Activated CD4-positive, alpha-beta T cell treated with anti-CD3 and anti-CD28 coated beads, Interleukin-2, amount 10 ng/mL, durations not matched to agents 24 days and 14 days (primary cell): ENCODE results near the gene TMEM235. TPM values are rescaled to one million over a fixed set of nuclear protein-coding genes. Genes with fewer than 3 reads are reported as not detected.
A peak's percentile ranks its signal among the peaks of the same experiment; 100 is the strongest.

Experiments
- DNase-seq: peaks from one replicate; pipeline ENCODE4 v3.0.0; 2022
- H3K27ac Mint-ChIP-seq: one replicate; pipeline ENCODE4 v1.8.0; 2022; ENCODE audit warnings: mild to moderate bottlenecking, mixed read lengths
- H3K27me3 Mint-ChIP-seq: one replicate; pipeline ENCODE4 v1.8.0; 2022; ENCODE audit warnings: mixed read lengths
- H3K36me3 Mint-ChIP-seq: one replicate; pipeline ENCODE4 v1.8.0; 2022; ENCODE audit warnings: low read depth, mild to moderate bottlenecking, mixed read lengths
- H3K4me1 Mint-ChIP-seq: one replicate; pipeline ENCODE4 v1.8.0; 2021; ENCODE audit warnings: mixed read lengths
- H3K4me3 Mint-ChIP-seq: one replicate; pipeline ENCODE4 v1.8.0; 2022; ENCODE audit warnings: mild to moderate bottlenecking, moderate library complexity, mixed read lengths
- H3K9me3 Mint-ChIP-seq: one replicate; pipeline ENCODE4 v1.8.0; 2021; ENCODE audit warnings: mixed read lengths
- intact Hi-C: fragments of 100-400 bp; cut with micrococcal nuclease; formaldehyde crosslinking; loops from one replicate; pipeline ENCODE4 v1.15.1; 2023
- total RNA-seq: library from RNA; stranded (reverse); gene quantifications from 2 replicates; pipeline ENCODE4 v1.2.3, GENCODE V29; 2022

Gene TMEM235
- total RNA-seq, 1 donor from 2014 or later, result not detected

- Mint-ChIP-seq H3K4me3 (peak overlapping the region; percentile 85), H3K27ac (peak overlapping the region; percentile 97), H3K9me3 (no peaks in the 10 kb centered on the region), H3K36me3 (no peaks in the 10 kb centered on the region), H3K27me3 (no peaks in the 10 kb centered on the region), H3K4me1 (peaks cover 55% of the 10 kb centered on the region)
- peak; percentile 94 for DNase-seq
- intact Hi-C loops, result no loop called here
Observed at GRCh38 chr17:78258323-78259191, 27.1 kb downstream of the TMEM235 start.

GRCh38 chr17:78259192-78259554, 27.7 kb downstream of the TMEM235 start:
- intact Hi-C loops, result no loop called here
- peaks cover 55% of the 10 kb centered on the region for H3K4me1 Mint-ChIP-seq
- H3K9me3 Mint-ChIP-seq, result no peaks in the 10 kb centered on the region
- no peaks in the 10 kb centered on the region for H3K27me3 Mint-ChIP-seq
- H3K36me3 Mint-ChIP-seq, result no peaks in the 10 kb centered on the region
- no peak for DNase-seq
- H3K4me3 Mint-ChIP-seq, result peak overlapping the region; percentile 85
- peak overlapping the region; percentile 57 for H3K27ac Mint-ChIP-seq

GRCh38 chr17:78263063-78263735, 31.8 kb downstream of the TMEM235 start:
- Mint-ChIP-seq H3K36me3 (no peaks in the 10 kb centered on the region), H3K27ac (peak overlapping the region; percentile 92), H3K4me1 (peaks cover 39% of the 10 kb centered on the region), H3K4me3 (peak overlapping the region; percentile 62), H3K27me3 (no peaks in the 10 kb centered on the region), H3K9me3 (no peaks in the 10 kb centered on the region)
- intact Hi-C loops, result no loop called here
- peak; percentile 86 for DNase-seq

GRCh38 chr17:78263736-78264340, 32.4 kb downstream of the TMEM235 start:
- H3K4me3 Mint-ChIP-seq, result no peak overlapping the region
- H3K27ac Mint-ChIP-seq, result peak overlapping the region; percentile 92
- intact Hi-C loops, result no loop called here
- no peaks in the 10 kb centered on the region for H3K36me3 Mint-ChIP-seq
- peaks cover 37% of the 10 kb centered on the region for H3K4me1 Mint-ChIP-seq
- no peak for DNase-seq
- no peaks in the 10 kb centered on the region for H3K27me3 Mint-ChIP-seq
- H3K9me3 Mint-ChIP-seq, result no peaks in the 10 kb centered on the region

- H3K4me3 Mint-ChIP-seq, result no peak overlapping the region
- intact Hi-C loops, result no loop called here
- H3K36me3 Mint-ChIP-seq, result no peaks in the 10 kb centered on the region
- DNase-seq, result no peak
- no peaks in the 10 kb centered on the region for H3K9me3 Mint-ChIP-seq
- no peaks in the 10 kb centered on the region for H3K27me3 Mint-ChIP-seq
- peaks cover 34% of the 10 kb centered on the region for H3K4me1 Mint-ChIP-seq
- H3K27ac Mint-ChIP-seq, result peak overlapping the region; percentile 82
Observed at GRCh38 chr17:78264590-78264989, 33.2 kb downstream of the TMEM235 start.

GRCh38 chr17:78265121-78265520, 33.7 kb downstream of the TMEM235 start:
- Mint-ChIP-seq H3K4me3 (no peak overlapping the region), H3K27me3 (no peaks in the 10 kb centered on the region), H3K9me3 (no peaks in the 10 kb centered on the region), H3K36me3 (no peaks in the 10 kb centered on the region), H3K27ac (peak overlapping the region; percentile 34), H3K4me1 (peaks cover 29% of the 10 kb centered on the region)
- DNase-seq, result no peak
- intact Hi-C loops, result no loop called here

- H3K27ac Mint-ChIP-seq, result no peak overlapping the region
- H3K27me3 Mint-ChIP-seq, result no peaks in the 10 kb centered on the region
- no peak for DNase-seq
- H3K4me3 Mint-ChIP-seq, result no peak overlapping the region
- no peaks in the 10 kb centered on the region for H3K9me3 Mint-ChIP-seq
- peaks cover 31% of the 10 kb centered on the region for H3K4me1 Mint-ChIP-seq
- H3K36me3 Mint-ChIP-seq, result no peaks in the 10 kb centered on the region
- intact Hi-C loops, result no loop called here
Observed at GRCh38 chr17:78266231-78266631, 34.8 kb downstream of the TMEM235 start.

GRCh38 chr17:78266771-78267170, 35.3 kb downstream of the TMEM235 start:
- Mint-ChIP-seq H3K4me1 (peaks cover 32% of the 10 kb centered on the region), H3K36me3 (no peaks in the 10 kb centered on the region), H3K9me3 (no peaks in the 10 kb centered on the region), H3K27ac (no peak overlapping the region), H3K27me3 (no peaks in the 10 kb centered on the region), H3K4me3 (no peak overlapping the region)
- no peak for DNase-seq
- intact Hi-C loops, result no loop called here

- Mint-ChIP-seq H3K4me1 (peaks cover 36% of the 10 kb centered on the region), H3K4me3 (no peak overlapping the region), H3K9me3 (no peaks in the 10 kb centered on the region), H3K27me3 (no peaks in the 10 kb centered on the region), H3K27ac (no peak overlapping the region), H3K36me3 (no peaks in the 10 kb centered on the region)
- intact Hi-C loops, result no loop called here
- no peak for DNase-seq
Observed at GRCh38 chr17:78267253-78268073, 36.0 kb downstream of the TMEM235 start.

GRCh38 chr17:78268191-78268874, 36.9 kb downstream of the TMEM235 start:
- intact Hi-C loops, result no loop called here
- Mint-ChIP-seq H3K4me3 (no peak overlapping the region), H3K36me3 (no peaks in the 10 kb centered on the region), H3K4me1 (peaks cover 37% of the 10 kb centered on the region), H3K9me3 (no peaks in the 10 kb centered on the region), H3K27me3 (no peaks in the 10 kb centered on the region), H3K27ac (no peak overlapping the region)
- no peak for DNase-seq

GRCh38 chr17:78268951-78269905, 37.8 kb downstream of the TMEM235 start:
- intact Hi-C loops, result no loop called here
- no peak overlapping the region for H3K4me3 Mint-ChIP-seq
- no peaks in the 10 kb centered on the region for H3K9me3 Mint-ChIP-seq
- no peak for DNase-seq
- peaks cover 35% of the 10 kb centered on the region for H3K4me1 Mint-ChIP-seq
- H3K27me3 Mint-ChIP-seq, result no peaks in the 10 kb centered on the region
- peaks cover 2% of the 10 kb centered on the region for H3K36me3 Mint-ChIP-seq
- no peak overlapping the region for H3K27ac Mint-ChIP-seq

GRCh38 chr17:78269955-78270381, 38.5 kb downstream of the TMEM235 start:
- H3K27ac Mint-ChIP-seq, result no peak overlapping the region
- peaks cover 30% of the 10 kb centered on the region for H3K4me1 Mint-ChIP-seq
- no peaks in the 10 kb centered on the region for H3K27me3 Mint-ChIP-seq
- intact Hi-C loops, result no loop called here
- peaks cover 2% of the 10 kb centered on the region for H3K36me3 Mint-ChIP-seq
- no peaks in the 10 kb centered on the region for H3K9me3 Mint-ChIP-seq
- no peak for DNase-seq
- no peak overlapping the region for H3K4me3 Mint-ChIP-seq
